ENCODE results near the gene ASTN1.

ASTN1 gene

DNA sequence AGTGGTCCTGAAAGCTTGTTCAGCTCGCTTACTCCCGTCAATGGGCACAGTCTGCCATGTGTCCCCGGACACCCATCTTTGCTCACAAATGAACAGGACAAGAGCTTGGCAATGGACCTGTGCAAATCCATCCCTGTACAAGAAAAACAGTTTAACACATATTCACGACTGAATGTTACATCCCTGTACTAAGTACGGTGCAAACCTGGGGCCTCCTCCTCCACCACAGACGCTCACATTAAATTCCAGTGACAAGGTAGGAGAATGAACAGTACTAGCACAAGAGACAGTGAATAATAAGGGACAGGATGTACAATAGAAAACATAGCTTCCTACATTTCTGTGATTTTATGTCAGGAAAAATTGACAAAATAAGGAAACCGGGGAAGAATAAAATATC lies 187.7 kb downstream of the ASTN1 start:
- DNase-seq: no peak

- no peak for DNase-seq
Measured at GRCh38 chr1:176976225-176976624, 188.3 kb downstream of the ASTN1 start.

GRCh38 chr1:176964687-176965086 lies 199.8 kb downstream of the ASTN1 start:
- DNase-seq: no peak

GRCh38 chr1:176963181-176963580 lies 201.3 kb downstream of the ASTN1 start:
- DNase-seq: no peak

DNA sequence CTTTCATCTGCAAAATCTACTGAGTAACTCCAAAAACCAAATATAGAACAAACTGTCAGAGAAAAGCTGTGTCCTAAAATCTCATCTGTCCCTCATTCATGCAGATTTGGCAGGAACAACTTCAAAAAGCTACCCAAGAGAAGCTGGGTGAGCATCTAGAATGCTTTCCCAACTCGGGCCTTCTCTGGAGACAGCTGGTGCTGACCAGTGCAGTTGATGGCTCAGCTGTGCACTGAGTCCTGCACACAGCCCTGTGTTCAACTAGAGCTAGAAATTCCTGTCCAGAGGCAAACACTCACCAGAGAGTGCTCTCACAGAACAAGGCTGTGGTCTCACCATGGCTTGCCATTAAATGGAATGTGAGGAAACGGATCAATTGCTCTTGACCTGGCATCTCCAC lies 202.8 kb downstream of the ASTN1 start:
- DNase-seq: no peak

DNA sequence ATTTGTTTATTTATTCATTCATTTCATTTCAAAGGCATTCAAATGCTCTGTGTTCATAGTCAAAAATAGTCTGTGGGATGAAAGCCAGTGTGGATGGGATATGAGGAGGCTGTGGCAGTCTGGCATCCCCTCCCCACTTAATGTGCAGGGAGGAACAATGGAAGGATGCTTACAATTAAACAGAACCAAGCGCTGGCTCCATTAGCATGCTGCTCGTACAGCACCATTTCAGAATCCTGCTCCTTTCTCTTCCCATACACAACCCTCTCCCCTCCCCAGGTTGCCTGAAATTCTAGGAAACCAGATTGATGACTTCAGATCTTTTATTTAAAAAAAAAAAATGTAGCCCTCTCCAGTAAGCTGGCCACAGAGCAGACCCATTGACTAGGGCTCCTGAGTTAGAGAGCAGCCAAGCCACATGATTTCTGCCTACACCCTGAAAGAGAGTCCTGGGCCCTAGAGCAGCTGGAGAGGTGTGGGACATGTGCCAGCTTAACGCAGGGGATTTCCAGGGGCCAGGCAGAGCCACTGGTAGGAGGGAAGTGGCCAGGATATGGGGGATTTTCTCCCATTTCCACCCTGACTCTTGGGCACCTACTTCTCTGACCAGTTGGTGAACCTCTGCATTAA lies 205.2 kb downstream of the ASTN1 start:
- no peak for DNase-seq

DNA sequence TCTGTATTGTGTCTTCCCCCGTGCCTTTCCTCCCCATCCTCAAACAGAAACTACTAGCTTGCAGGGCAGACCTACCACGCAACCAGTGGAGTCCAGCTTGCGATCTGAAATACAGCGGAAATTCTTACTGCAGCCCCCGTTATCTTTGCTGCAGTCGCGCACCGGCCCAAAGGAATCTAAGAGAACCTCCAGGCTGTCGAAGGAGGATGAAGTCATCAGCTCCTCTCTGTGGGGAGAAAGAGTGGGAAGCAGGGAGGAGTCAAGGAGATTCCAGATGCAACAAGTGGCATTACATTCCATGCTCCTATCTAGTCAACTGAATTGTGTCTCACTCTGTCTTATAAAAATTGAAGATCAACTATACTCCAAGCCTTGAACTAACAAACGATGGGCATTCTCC lies 206.9 kb downstream of the ASTN1 start:
- DNase-seq: no peak

GRCh38 chr1:176954242-176954641 lies 210.3 kb downstream of the ASTN1 start:
- DNase-seq: no peak

DNA sequence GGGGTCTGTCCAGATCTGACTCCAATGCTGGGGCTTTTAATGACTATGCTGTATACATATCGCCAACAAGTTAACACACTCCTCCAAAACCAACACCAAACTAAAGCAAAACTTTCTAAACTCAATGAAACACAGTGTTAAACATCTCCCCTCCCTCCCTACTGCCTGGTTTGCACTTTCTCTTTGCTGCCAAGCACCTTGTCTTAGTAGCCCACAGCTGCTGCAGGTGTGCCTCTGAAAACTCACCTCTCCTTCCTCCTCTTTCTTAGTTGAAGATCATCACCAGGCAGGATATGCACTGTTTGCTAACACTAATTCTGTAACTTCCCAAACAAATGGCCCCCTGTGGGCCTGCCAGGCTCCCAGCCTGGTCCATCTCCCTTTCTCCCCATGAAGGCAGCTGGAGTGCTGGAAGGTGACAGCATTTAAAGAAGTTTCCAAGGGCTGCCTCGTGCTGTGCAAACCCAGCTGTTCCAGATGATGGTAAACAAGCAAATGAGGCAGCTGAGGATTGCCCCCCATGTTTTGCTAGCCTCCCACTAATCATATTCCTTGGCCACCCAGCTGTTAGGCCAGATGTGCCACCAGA lies 213.7 kb downstream of the ASTN1 start:
- DNase-seq: no peak

DNA sequence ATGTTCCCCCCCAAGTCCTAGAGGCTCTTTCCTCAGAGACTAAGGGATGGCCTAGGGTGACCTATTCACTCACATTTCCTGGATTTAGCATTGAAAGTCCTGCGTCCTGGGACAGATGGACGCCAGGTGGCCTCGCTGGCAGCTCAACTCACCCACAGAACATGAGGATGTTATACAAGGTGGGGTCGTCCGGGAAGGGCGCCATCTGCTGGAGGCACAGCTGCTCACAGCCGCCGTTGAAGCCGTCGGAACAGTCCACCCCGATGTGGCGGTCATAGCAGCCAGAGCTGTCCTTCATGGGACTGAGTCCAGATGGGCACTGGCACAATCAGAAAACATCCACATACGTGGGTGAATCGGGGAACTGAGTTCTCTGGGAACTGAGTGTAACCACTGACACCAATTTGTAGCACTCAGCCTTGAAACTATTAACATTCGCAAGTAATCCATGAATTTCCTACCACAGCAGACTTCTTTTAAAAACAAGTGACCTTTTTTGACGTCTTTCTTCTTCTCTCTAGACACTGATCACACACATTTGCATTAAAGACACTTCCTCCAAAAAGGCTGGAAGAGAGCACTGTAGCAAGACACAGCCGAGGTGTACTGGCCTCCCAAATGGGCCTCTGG lies 215.4 kb downstream of the ASTN1 start:
- DNase-seq: peak; percentile 63

DNA sequence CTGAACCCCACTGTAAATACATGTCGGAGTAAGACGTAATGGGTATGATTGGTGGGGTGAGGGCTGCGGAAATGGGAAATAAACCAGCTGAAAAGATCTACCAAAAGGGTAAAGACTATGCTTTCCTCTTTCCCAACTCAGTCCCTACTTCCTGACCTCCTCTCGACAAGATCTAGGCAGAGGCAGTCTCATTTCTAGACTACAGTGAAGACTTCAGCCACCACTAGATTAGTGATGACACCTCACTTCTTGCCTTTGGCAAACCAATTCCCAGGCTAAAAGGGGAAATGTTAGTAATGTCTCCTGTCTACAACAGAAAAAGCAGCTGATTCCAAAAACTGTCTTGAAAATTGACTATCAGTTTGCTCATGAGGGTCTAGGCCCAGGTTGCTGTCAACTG lies 219.9 kb downstream of the ASTN1 start:
- no peak for DNase-seq

DNA sequence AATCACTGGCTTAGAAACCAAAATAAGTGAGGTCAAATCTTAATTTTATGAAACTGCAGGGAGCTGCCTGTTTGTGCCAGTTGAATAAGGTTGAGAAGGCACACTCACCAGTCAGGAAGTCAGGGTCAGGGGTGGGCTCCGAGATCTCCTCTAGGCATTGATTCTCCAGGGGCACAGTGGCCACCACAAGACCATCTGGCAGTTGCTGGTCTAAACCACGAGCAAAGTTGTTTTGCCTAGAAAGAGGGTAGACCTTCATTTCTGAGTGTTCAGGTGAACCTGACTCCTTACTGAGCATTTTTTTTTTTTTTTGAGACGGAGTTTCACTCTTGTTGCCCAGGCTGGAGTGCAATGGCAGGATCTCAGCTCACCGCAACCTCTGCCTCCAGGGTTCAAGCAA lies 220.7 kb downstream of the ASTN1 start:
- no peak for DNase-seq

DNA sequence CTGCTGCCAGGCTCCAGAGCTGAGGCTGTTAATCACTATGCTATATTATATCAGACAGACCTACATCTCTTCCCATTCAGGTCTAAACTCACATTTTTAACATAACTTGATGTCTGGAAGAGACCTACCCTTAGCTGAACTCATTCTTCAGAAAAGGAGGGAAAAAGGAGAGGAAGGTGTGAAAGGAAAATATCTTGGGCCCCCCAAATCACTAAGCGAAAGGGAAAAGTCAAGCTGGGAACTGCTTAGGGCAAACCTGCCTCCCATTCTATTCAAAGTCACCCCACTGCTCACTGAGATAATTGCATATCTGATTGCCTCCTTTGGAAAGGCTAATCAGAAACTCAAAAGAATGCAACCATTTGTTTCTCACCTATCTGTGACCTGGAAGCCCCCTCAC lies 222.2 kb downstream of the ASTN1 start:
- no peak for DNase-seq

DNA sequence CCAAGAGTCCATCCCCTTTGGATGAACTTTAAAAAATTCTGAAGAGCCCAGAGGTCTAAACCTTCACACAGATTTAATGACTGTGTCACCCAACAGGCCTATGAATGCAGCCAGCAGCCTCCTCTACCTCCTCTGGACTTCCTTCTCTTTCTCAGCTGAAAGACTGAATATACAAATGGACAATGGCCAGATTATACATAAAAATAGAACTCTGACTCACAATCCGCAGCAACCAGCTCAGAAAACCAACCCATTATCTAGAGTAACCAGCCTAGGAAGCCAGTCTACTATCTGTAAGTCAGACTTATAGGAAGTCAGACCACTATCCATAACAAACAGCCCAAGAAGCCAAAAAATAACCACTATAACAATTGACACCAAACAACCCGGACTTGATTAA lies 224.5 kb downstream of the ASTN1 start:
- no peak for DNase-seq

DNA sequence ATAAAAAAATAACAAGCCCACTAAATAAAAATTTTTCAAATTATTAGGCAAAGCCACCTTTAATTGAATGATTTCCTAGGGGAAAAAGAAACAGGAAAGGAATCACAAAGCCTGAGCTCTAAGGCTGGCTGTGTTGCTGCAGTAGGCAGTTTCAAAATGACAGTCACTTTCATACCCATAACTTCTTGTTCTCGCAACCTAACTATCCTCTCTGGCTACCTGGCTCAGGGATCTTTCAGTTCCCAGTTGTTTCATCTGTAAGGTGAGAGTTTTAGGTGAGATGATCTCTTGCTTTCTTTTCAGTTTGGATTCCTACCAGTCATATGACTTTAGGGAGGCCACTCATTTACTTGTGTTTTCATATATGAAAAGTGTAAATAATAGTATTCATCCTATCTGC lies 226.1 kb downstream of the ASTN1 start:
- DNase-seq: no peak

DNA sequence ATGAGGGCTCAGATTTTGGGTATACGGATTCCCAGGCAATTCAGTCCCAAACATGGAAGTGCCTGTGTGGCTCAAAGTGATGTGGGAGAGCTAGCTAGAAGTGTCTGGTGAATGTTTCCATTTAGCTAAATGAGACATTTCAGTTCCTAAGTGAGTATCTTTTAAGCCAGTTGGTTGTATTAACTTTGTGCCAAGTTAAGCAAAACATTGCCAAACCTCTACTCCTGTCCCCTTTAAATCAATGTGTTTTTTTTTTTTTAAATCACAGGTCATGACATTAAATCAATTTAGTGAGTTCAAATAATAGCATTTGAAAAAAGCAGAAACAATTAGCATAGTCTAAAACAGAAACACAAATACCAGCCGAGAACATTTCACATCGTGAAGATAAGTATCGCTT lies 230.1 kb downstream of the ASTN1 start:
- no peak for DNase-seq

DNA sequence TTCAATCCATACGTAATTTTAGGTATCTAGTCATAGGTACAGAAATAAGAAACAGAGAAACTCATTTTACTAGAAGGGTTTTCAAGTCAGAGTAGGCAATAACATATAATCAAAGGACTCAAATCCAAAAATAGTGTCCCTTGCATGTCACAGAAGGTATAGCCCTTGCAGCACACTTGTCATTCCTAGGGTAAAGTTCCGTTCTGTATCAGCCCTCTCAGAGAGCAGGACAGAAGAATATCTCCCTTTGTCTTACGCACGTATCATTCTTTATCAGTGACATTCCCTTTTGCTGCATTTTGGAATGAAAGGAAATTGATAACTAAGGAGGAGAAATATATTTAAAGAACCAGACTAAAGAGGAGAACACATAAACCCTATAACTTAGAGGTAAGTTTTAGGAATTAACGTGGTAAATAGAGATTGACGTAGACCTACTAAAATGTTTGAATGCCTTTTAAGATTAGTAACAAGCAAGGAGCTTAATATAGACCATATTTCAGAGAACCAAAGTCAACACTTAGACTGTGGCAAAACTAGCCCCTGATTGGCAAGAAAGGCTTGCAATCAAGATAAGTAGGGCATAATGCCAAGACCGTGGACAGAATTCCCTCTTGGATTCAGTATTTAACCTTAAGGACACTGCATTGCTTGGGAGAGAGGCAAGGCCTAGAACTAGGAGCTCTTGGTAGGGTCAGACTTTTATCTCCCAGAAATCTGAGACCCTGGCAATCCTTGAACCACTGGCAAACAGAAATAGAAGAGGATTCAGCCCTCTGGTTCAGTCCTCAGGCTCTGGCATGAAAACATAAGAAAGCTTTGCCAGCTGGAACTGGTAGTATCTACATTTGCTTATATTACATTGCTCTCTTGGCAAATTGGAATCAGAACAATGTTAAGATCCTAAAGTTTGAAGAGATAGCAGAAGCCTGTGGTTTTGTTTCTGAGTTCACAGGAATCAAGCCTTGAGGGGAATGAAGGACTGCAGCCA lies 232.1 kb downstream of the ASTN1 start:
- DNase-seq: no peak

DNA sequence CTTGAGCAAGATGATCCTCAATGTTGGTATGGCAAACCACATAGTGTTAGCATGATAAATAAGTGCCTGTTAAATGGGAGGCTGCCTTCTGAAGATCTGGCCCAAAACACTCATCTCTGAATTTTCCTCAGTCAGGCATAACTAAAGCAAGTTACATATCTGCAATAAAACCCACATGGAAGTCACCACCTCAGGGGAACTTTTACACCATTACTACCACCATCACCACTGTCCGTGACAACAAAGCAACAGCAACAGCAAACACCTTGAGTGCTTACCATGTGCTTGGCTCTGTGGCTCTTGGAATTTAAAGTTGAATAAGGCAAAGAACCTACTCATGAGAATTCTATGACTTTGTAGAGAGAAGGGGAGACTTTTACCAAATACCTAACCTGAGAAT lies 233.0 kb downstream of the ASTN1 start:
- no peak for DNase-seq

DNA sequence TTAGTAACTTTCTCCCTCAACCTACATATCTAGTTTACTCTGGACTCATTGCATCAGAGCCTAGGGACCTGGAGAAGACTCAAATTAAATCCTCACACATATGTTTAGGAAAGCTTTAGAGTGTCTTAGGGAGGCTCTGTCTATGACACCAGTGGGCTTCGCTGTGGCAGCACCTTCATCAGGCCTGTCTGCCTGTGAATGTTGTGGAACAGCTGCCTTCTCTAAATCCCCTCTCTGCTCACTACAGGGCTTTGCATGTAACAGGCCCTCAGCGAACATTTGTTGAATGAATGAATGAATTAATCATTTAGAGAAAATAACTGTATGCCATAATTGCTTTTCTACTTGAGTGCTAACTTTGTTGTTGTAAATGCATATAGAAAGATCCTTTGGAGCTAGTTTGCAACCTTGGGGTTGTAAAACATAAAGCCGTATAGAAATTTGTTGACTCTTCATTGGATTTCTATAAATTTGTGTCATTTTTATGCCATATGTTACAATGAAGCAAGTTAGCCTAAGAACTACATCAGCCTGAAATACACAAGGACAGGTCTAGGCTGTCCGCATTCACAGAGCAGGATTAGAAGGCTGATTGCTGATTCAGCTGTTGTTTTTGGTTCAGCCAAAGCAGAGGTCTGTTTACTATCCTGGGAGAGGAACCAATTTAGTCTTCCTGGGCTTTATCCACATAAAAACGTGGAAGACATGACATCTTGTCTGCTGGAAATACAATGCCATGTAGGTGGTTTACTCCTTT lies 238.0 kb downstream of the ASTN1 start:
- DNase-seq: no peak

DNA sequence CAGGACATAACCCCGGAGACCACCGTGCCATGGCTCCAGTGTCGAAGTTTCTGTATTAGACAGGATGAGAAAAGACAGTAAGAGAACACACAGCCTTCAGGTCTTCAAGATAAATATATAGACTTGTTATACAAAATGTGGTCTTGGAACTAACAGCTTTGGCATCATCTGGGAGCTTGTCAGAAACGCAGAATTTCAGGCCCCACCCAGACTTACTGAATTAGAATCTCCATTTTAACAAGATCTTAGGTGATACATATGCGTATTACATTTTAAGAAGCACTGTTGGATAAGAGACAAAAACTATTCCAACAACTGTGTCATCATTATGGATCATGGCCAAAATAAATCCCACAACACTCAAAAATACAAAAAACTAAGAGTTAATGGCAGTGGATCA lies 239.3 kb downstream of the ASTN1 start:
- DNase-seq: no peak

DNA sequence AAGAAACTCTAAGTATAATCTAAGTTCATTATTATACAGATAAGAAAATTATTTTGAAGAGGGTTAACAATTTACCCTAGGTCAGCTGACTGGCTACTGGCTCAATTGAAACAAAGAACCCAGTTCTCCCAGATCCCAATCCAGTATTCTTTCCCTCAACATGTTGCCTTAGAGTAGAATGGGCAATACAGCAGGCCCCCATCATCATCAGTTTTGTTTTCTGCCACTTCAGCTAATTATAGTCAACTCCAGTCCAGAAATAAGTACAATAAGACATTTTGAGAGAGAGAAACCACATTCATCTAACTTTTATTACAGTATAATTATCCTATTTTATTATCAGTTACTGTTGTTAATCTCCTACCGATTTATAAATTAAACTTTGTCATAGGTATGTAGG lies 241.2 kb downstream of the ASTN1 start:
- DNase-seq: no peak

Measured in activated effector memory CD4-positive, alpha-beta T cell treated with anti-CD3 and anti-CD28 coated beads, Interleukin-2, amount 50 U/mL, for 16 hours (primary cell).